ENCODE measurements around the gene ARHGEF7. TPM values are rescaled to one million over a fixed set of nuclear protein-coding genes. Genes with fewer than 3 reads are reported as not detected.
"Not testable (repeated sequence)": the region's sequence is repeated elsewhere in the genome, so short reads cannot be mapped to it uniquely, and the experiment has no call there.

The ARHGEF7 gene
- 100 to 1,000 TPM in 2 of 4 donors, 10 to 100 TPM in 2; 64.2 to 127 (median 88.2) TPM for total RNA-seq

GRCh38 chr13:111115061-111115964, at the start of gene ARHGEF7:
ARHGEF7 (plus strand) TSS chr13:111115310; CDS start chr13:111115527, 217 bp downstream.
- WGBS, 2 donors: 0% methylated on average over 1 to 17 of the region's 137 CpGs
- TF ChIP-seq, protein P1, sequence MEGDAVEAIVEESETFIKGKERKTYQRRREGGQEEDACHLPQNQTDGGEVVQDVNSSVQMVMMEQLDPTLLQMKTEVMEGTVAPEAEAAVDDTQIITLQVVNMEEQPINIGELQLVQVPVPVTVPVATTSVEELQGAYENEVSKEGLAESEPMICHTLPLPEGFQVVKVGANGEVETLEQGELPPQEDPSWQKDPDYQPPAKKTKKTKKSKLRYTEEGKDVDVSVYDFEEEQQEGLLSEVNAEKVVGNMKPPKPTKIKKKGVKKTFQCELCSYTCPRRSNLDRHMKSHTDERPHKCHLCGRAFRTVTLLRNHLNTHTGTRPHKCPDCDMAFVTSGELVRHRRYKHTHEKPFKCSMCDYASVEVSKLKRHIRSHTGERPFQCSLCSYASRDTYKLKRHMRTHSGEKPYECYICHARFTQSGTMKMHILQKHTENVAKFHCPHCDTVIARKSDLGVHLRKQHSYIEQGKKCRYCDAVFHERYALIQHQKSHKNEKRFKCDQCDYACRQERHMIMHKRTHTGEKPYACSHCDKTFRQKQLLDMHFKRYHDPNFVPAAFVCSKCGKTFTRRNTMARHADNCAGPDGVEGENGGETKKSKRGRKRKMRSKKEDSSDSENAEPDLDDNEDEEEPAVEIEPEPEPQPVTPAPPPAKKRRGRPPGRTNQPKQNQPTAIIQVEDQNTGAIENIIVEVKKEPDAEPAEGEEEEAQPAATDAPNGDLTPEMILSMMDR (IDR thresholded peaks at IDR 0.05): no peak
- TF ChIP-seq POLR2A (IDR thresholded peaks at IDR 0.05): no peak
- intact Hi-C loops (cut with DNase I): no loop called here
- peaks cover 5% of the 10 kb centered on the region for H3K27me3 ChIP-seq
- DNase-seq: no peak
- H3K4me1 ChIP-seq: peaks cover 5 to 13% of the 10 kb centered on the region in 2 donors
- peak within 1 kb of the TSS in 2 of 3 donors; percentile 18 to 48 for H3K4me3 ChIP-seq (replicated peaks in 1 of 3)
- H3K27ac ChIP-seq: peak within 1 kb of the TSS in 2 of 3 donors; percentile 64 to 66
- H3K36me3 ChIP-seq: no peaks in the 10 kb centered on the region
- H3K9me3 ChIP-seq: no peaks in the 10 kb centered on the region

DNA sequence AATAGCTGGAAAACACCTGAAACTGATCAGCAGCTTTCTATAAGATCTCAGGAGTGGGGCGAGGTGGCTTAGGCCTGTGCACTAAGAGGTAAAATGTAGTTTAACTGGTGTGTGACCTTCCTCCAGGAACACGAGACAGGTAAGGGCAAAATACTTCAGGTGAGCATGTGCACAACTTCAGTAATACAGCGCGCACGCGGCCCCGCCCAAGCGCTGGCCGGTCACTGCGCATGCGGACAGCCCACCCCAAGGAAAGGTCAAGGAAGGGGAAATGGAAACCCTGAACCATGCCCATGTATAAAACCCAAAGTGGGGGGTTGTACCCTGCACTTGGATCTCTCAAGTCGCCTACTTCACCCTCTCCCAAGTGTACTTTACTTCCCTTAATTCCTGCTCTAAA, 49.4 kb upstream of the ARHGEF7 start:
- H3K9me3 ChIP-seq: no peaks in the 10 kb centered on the region
- no peaks in the 10 kb centered on the region for H3K27me3 ChIP-seq
- TF ChIP-seq, protein P1 (IDR thresholded peaks at IDR 0.05): no peak
- no peak for TF ChIP-seq POLR2A (IDR thresholded peaks at IDR 0.05)
- H3K4me3 ChIP-seq (replicated peaks in 1 of 3): no peak overlapping the region
- no peak for DNase-seq
- H3K27ac ChIP-seq: no peak overlapping the region
- intact Hi-C loops (cut with DNase I): loop anchor here (5.0 kb wide), 1 partner anchor 152 kb away; no protein-coding TSS in a partner anchor
- no peaks in the 10 kb centered on the region for H3K36me3 ChIP-seq
- no peaks in the 10 kb centered on the region for H3K4me1 ChIP-seq
- WGBS, 2 donors: 85 to 93% methylated on average over 12 of the region's 12 CpGs

GRCh38 chr13:111066544-111066943, 48.6 kb upstream of the ARHGEF7 start:
- Histone ChIP-seq H3K36me3 (no peaks in the 10 kb centered on the region), H3K9me3 (no peaks in the 10 kb centered on the region), H3K27me3 (no peaks in the 10 kb centered on the region), H3K4me1 (no peaks in the 10 kb centered on the region), H3K4me3 (replicated peaks in 1 of 3) (no peak overlapping the region), H3K27ac (no peak overlapping the region)
- intact Hi-C loops (cut with DNase I): loop anchor here (5.0 kb wide), 1 partner anchor 151 kb away; no protein-coding TSS in a partner anchor
- no peak for TF ChIP-seq POLR2A (IDR thresholded peaks at IDR 0.05)
- TF ChIP-seq, protein P1 (IDR thresholded peaks at IDR 0.05): no peak
- DNase-seq: no peak
- 50 to 57% methylated on average over 22 of the region's 22 CpGs for WGBS, 2 donors

DNA sequence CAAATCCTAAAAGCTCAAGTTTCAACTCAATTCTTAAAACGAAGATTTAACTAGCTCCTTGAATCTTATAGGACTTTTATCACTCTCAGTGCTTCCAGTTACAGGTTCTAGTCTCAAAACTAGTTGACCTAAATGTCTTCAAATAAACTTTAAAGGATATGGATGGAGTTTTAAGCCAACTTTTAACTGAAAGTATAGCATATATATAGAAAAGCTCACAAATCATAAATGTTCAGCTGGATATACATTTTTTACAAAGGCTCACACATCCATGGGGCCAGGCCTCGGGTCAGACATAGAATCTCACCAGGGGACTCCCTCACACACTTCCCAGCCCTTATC, 47.1 kb upstream of the ARHGEF7 start:
- Histone ChIP-seq H3K9me3 (no peaks in the 10 kb centered on the region), H3K4me1 (no peaks in the 10 kb centered on the region), H3K27me3 (no peaks in the 10 kb centered on the region), H3K27ac (no peak overlapping the region), H3K36me3 (no peaks in the 10 kb centered on the region), H3K4me3 (replicated peaks in 1 of 3) (no peak overlapping the region)
- no peak for TF ChIP-seq POLR2A (IDR thresholded peaks at IDR 0.05)
- TF ChIP-seq, protein P1 (IDR thresholded peaks at IDR 0.05): no peak
- WGBS, 2 donors: 17 to 18% methylated on average over 2 of the region's 2 CpGs
- intact Hi-C loops (cut with DNase I): loop anchor here (5.0 kb wide), 1 partner anchor 149 kb away; no protein-coding TSS in a partner anchor
- DNase-seq: no peak

- 60 to 64% methylated on average over 4 of the region's 4 CpGs for WGBS, 2 donors
- H3K36me3 ChIP-seq; H3K4me3 ChIP-seq (replicated peaks in 1 of 3); intact Hi-C loops (cut with DNase I); H3K4me1 ChIP-seq; H3K27ac ChIP-seq; H3K27me3 ChIP-seq; DNase-seq; H3K9me3 ChIP-seq: not testable (repeated sequence)
These were observed 44.0 kb upstream of the ARHGEF7 start for GRCh38 chr13:111071120-111071519.

- H3K36me3 ChIP-seq; intact Hi-C loops (cut with DNase I): not testable (repeated sequence)
- WGBS, 2 donors: 67 to 85% methylated on average over 7 of the region's 7 CpGs
These were observed 43.6 kb upstream of the ARHGEF7 start for GRCh38 chr13:111071526-111071925.

More at GRCh38 chr13:111071526-111071925, 43.6 kb upstream of the ARHGEF7 start:
- H3K4me1 ChIP-seq; DNase-seq; H3K4me3 ChIP-seq (replicated peaks in 1 of 3); H3K27ac ChIP-seq; H3K27me3 ChIP-seq; H3K9me3 ChIP-seq: not testable (repeated sequence)

Measured in thyroid gland (tissue), 4 donors.